HCT116 (cell line): ENCODE results near the gene SNRNP70. TPM values are rescaled to one million over a fixed set of nuclear protein-coding genes. Genes with fewer than 3 reads are reported as not detected.

ENCODE experiments used
- ATAC-seq: fragments of 200-7000 bp; cut with Tn5 transposase; 2 replicates; pipeline ENCODE4 v1.9.1; 2020; ENCODE audit warnings: mild to moderate bottlenecking, moderate library complexity
- BruUV-seq: library from RNA; stranded (reverse); fragments of 400-500 nt; replicated peaks from 2 replicates; lab custom pipeline; 2021; lab: Mats Ljungman, UMichigan
- CTCF ChIA-PET: fragments of 300-600 bp; sonication (Branson Sonifier 250); formaldehyde crosslinking; loops from one replicate; lab custom pipeline; 2021; ENCODE audit warnings: antibody characterized with exemption; lab: Charles Lee
- POLR2A ChIA-PET: fragments of 300-600, 350-600 bp; sonication (Branson Sonifier 250); formaldehyde crosslinking; loops from one replicate; lab custom pipeline; 2021; ENCODE audit warnings: antibody characterized with exemption; lab: Charles Lee
- RAD21 ChIA-PET, 2 experiments: fragments of 300-600 bp; sonication (Branson Sonifier 250); formaldehyde crosslinking; loops; one replicate each; lab custom pipeline; 2023; ENCODE audit warnings: low total read pairs in 2 of 2; ENCODE audit not compliant: uncharacterized antibody in 2 of 2, unreplicated experiment in 2 of 2, low non-redundant PET in 1 of 2; lab: Charles Lee
- DNase-seq: peaks from one replicate; pipeline ENCODE4 v3.0.0-alpha.2; 2010; ENCODE audit warnings: low read depth, low spot score
- H2AFZ ChIP-seq: fragments of 200-600 bp; shearing (Covaris generic), sonication (generic); 2 replicates; pipeline ENCODE4 v1.6.1; 2017; ENCODE audit warnings: low read depth, mixed run types, mixed read lengths, antibody characterized with exemption, low read length; ENCODE audit not compliant: poor library complexity, severe bottlenecking
- H3K27ac ChIP-seq: 2 replicates; pipeline ENCODE4 v1.5.1; 2012; ENCODE audit warnings: low read depth, low read length
- H3K27me3 ChIP-seq: fragments of 200-600 bp; sonication (generic); 2 replicates; pipeline ENCODE4 v1.6.1; 2016; ENCODE audit warnings: mixed run types, low read length, mixed read lengths; ENCODE audit not compliant: insufficient read depth
- H3K36me3 ChIP-seq, 2 experiments: fragments of 200-500 bp in 1 of 2; fragments of 200-600 bp in 1 of 2; sonication (Bioruptor generic) in 1 of 2; sonication (generic) in 1 of 2; 2 replicates each; pipeline versions ENCODE4 v1.5.1 to v1.6.1; 2014 to 2016; ENCODE audit warnings: low read length in 2 of 2, inconsistent platforms in 1 of 2, mixed read lengths in 1 of 2, mixed run types in 1 of 2; ENCODE audit not compliant: insufficient read depth in 2 of 2, control insufficient read depth in 1 of 2
- H3K4me1 ChIP-seq, 2 experiments: fragments of 200-600 bp in 1 of 2; sonication (generic) in 1 of 2; 2 replicates each; pipeline versions ENCODE4 v1.5.1 to v1.6.1; 2012 to 2017; ENCODE audit warnings: low read length in 2 of 2, inconsistent platforms in 1 of 2, mild to moderate bottlenecking in 1 of 2, mixed read lengths in 1 of 2, mixed run types in 1 of 2, moderate library complexity in 1 of 2; ENCODE audit not compliant: insufficient read depth in 2 of 2, control insufficient read depth in 1 of 2
- H3K4me2 ChIP-seq: fragments of 200-600 bp; sonication (generic); 2 replicates; pipeline ENCODE4 v1.6.1; 2017; ENCODE audit warnings: mixed run types, low read length, mixed read lengths
- H3K4me3 ChIP-seq, 2 experiments: fragments of 200-600 bp in 1 of 2; sonication (generic) in 1 of 2; replicated peaks in 1 of 2; 2 replicates each; pipeline ENCODE4 v1.5.1; 2011 to 2016; ENCODE audit warnings: low read length in 2 of 2, control low read depth in 1 of 2, low read depth in 1 of 2, mild to moderate bottlenecking in 1 of 2, mixed read lengths in 1 of 2, mixed run types in 1 of 2
- H3K79me2 ChIP-seq: fragments of 200-600 bp; sonication (generic); 2 replicates; pipeline ENCODE4 v1.6.1; 2017; ENCODE audit warnings: mild to moderate bottlenecking, mixed run types, low read length, moderate library complexity, mixed read lengths; ENCODE audit not compliant: insufficient read depth
- H3K9ac ChIP-seq: fragments of 200-600 bp; sonication (generic); 2 replicates; pipeline ENCODE4 v1.6.1; 2016; ENCODE audit warnings: low read length, mixed read lengths
- H3K9me2 ChIP-seq: fragments of 200-600 bp; sonication (generic), shearing (Covaris generic); 2 replicates; pipeline ENCODE4 v1.6.1; 2017; ENCODE audit warnings: mixed run types, mild to moderate bottlenecking, moderate library complexity; ENCODE audit not compliant: insufficient read depth
- H3K9me3 ChIP-seq, 2 experiments: fragments of 200-500 bp in 1 of 2; fragments of 200-600 bp in 1 of 2; sonication (Bioruptor generic) in 1 of 2; sonication (generic) in 1 of 2; 2 replicates each; pipeline ENCODE4 v1.6.1; 2014 to 2017; ENCODE audit warnings: low read length in 2 of 2, mixed read lengths in 2 of 2, inconsistent platforms in 1 of 2, low read depth in 1 of 2, mild to moderate bottlenecking in 1 of 2, mixed run types in 1 of 2, moderate library complexity in 1 of 2; ENCODE audit not compliant: control insufficient read depth in 1 of 2, insufficient read depth in 1 of 2
- H4K20me1 ChIP-seq: fragments of 200-600 bp; sonication (generic), shearing (Covaris generic); 2 replicates; pipeline ENCODE4 v1.6.1; 2017; ENCODE audit warnings: mixed run types, mild to moderate bottlenecking, moderate library complexity; ENCODE audit not compliant: insufficient read depth
- ATF3 ChIP-seq: IDR thresholded peaks from 2 replicates; pipeline ENCODE4 v1.6.1; 2012
- CEBPB ChIP-seq: IDR thresholded peaks from 2 replicates; pipeline ENCODE4 v1.6.1; 2012; ENCODE audit warnings: low read depth
- CTCF ChIP-seq, 3 experiments: fragments of 200-600 bp in 1 of 3; sonication (generic) in 1 of 3; IDR thresholded peaks in 2 of 3; conservative IDR thresholded peaks in 1 of 3; 2 replicates each; pipeline ENCODE4 v1.5.1; 2012 to 2017; ENCODE audit warnings: low read depth in 2 of 3, low read length in 2 of 3, antibody characterized with exemption in 1 of 3, borderline replicate concordance in 1 of 3, control low read depth in 1 of 3, mild to moderate bottlenecking in 1 of 3, mixed read lengths in 1 of 3, mixed run types in 1 of 3, moderate library complexity in 1 of 3; ENCODE audit not compliant: insufficient read depth in 1 of 3
- EGR1 ChIP-seq: IDR thresholded peaks from 2 replicates; pipeline ENCODE4 v1.6.1; 2012; ENCODE audit warnings: low read depth
- ELF1 ChIP-seq: IDR thresholded peaks from 2 replicates; pipeline ENCODE4 v1.6.1; 2012; ENCODE audit warnings: low read depth, borderline replicate concordance
- EZH2phosphoT487 ChIP-seq: fragments of 200-600 bp; IDR thresholded peaks from 2 replicates; pipeline ENCODE4 v1.6.1; 2018; ENCODE audit warnings: antibody characterized with exemption, borderline replicate concordance
- FOSL1 ChIP-seq: IDR thresholded peaks from 2 replicates; pipeline ENCODE4 v1.6.1; 2012; ENCODE audit warnings: low read depth
- JUND ChIP-seq: IDR thresholded peaks from 2 replicates; pipeline ENCODE4 v1.6.1; 2012
- MAX ChIP-seq: IDR thresholded peaks from 2 replicates; pipeline ENCODE4 v1.6.1; 2012
- POLR2A ChIP-seq: IDR thresholded peaks from 2 replicates; pipeline ENCODE4 v1.7.0; 2011; ENCODE audit warnings: borderline replicate concordance; ENCODE audit not compliant: insufficient read depth, insufficient read length; ENCODE audit errors: extremely low read depth
- RAD21 ChIP-seq: IDR thresholded peaks from 2 replicates; pipeline ENCODE4 v1.6.1; 2012; ENCODE audit warnings: low read depth, mild to moderate bottlenecking
- SIN3A ChIP-seq: IDR thresholded peaks from 2 replicates; pipeline ENCODE4 v1.6.1; 2012; ENCODE audit warnings: low read depth
- SP1 ChIP-seq: IDR thresholded peaks from 2 replicates; pipeline ENCODE4 v1.6.1; 2012; ENCODE audit warnings: low read depth
- SRF ChIP-seq: IDR thresholded peaks from 2 replicates; pipeline ENCODE4 v1.6.1; 2012; ENCODE audit warnings: low read depth
- TCF7L2 ChIP-seq: IDR thresholded peaks from 2 replicates; pipeline ENCODE4 v1.7.0; 2011; ENCODE audit warnings: borderline replicate concordance, inconsistent platforms; ENCODE audit not compliant: insufficient read depth, insufficient read length; ENCODE audit errors: extremely low read depth
- YY1 ChIP-seq: IDR thresholded peaks from 2 replicates; pipeline ENCODE4 v1.6.1; 2011; ENCODE audit warnings: low read length, low read depth, moderate library complexity, mild to moderate bottlenecking; ENCODE audit not compliant: insufficient replicate concordance; ENCODE audit errors: extremely low read depth
- ZFX ChIP-seq: fragments of 450-650 bp; IDR thresholded peaks from 2 replicates; pipeline ENCODE4 v1.6.1; 2017
- ZNF274 ChIP-seq: fragments of 200-500 bp; sonication (Bioruptor generic); IDR thresholded peaks from 2 replicates; pipeline ENCODE4 v1.6.1; 2014; ENCODE audit warnings: mild to moderate bottlenecking, low read depth, low read length, inconsistent platforms
- intact Hi-C: fragments of 100-400 bp; cut with micrococcal nuclease; formaldehyde crosslinking; loops from 2 replicates; pipeline ENCODE4 v1.10.0; 2022
- total RNA-seq: library from RNA; stranded (reverse); gene quantifications from one replicate; pipeline ENCODE4 v1.2.1, GENCODE V29; 2021; ENCODE audit not compliant: unreplicated experiment

The SNRNP70 gene
- total RNA-seq, 1 experiment from 2014 or later, result 236 TPM

- TSS peak; percentile 70 for BruUV-seq
- Histone ChIP-seq H3K9ac (peak overlapping the region; percentile 78), H3K36me3 (peaks cover 6 to 24% of the 10 kb centered on the region in 2 experiments; a peak in 3 of 4 replicates), H3K9me2 (no peaks in the 10 kb centered on the region), H3K4me3 (peak overlapping the region; percentile 25 to 86), H2AFZ (no peak overlapping the region), H3K27me3 (no peaks in the 10 kb centered on the region), H3K4me1 (peaks cover 6 to 25% of the 10 kb centered on the region in 2 experiments), H3K79me2 (peaks cover 41% of the 10 kb centered on the region)
- POLR2A ChIA-PET, result no interaction called here
- CTCF ChIA-PET, result no interaction called here
- no peak for DNase-seq
- TF ChIP-seq YY1 (no peak), SIN3A (no peak), ATF3 (no peak), SRF (no peak), CTCF (IDR thresholded peaks at IDR 0.05 in 2 of 3, conservative IDR thresholded peaks at IDR 0.05 in 1 of 3; ENCODE audit: borderline replicate concordance in 1 of 3, insufficient read depth in 1 of 3, low read depth in 2 of 3, low read length in 2 of 3) (no peak), TCF7L2 (no peak), RAD21 (no peak), CEBPB (no peak), ZNF274 (no peak), EZH2phosphoT487 (no peak), ELF1 (no peak), JUND (no peak), FOSL1 (no peak), ZFX (no peak), EGR1 (no peak), SP1 (no peak), POLR2A (no peak), MAX (no peak)
- TF ChIP-seq, all 23 proteins: peak for 0
- 0 out of 2 replicates have a peak, but pooled peaks have one; percentile 0 for ATAC-seq
- intact Hi-C loops, result no loop called here
- RAD21 ChIA-PET, result no interaction called here
- H3K4me2 ChIP-seq, result peak overlapping the region; percentile 90
- no peaks in the 10 kb centered on the region for H3K9me3 ChIP-seq
- H4K20me1 ChIP-seq, result peaks cover 28% of the 10 kb centered on the region; the same call in 1 of the 2 replicates
- peak overlapping the region; percentile 94 for H3K27ac ChIP-seq
Observed at GRCh38 chr19:49084206-49085019, 838 bp upstream of the SNRNP70 start.
